H1 (cell line): ENCODE measurements around the gene TGFB1I1. TPM values are rescaled to one million over a fixed set of nuclear protein-coding genes. Genes with fewer than 3 reads are reported as not detected.

Experiments
- CTCF ChIA-PET: fragments of 300-600 bp; sonication (Branson Sonifier 250); formaldehyde crosslinking; loops from one replicate; lab custom pipeline; 2021; ENCODE audit not compliant: partially characterized antibody; lab: Charles Lee
- POLR2A ChIA-PET: fragments of 300-600 bp; sonication (Branson Sonifier 250); formaldehyde crosslinking; loops from one replicate; lab custom pipeline; 2021; ENCODE audit warnings: inconsistent platforms; ENCODE audit not compliant: partially characterized antibody; lab: Charles Lee
- DNase-seq, 2 experiments: peaks; one replicate each; pipeline versions ENCODE4 v3.0.0 to v3.0.0-alpha.2; 2010 to 2022; ENCODE audit warnings: low spot score in 2 of 2, low read depth in 1 of 2, mixed read lengths in 1 of 2
- FAIRE-seq: peaks from 2 replicates; lab custom pipeline; 2011; peaks lifted over from hg19 to GRCh38; lab: Jason Lieb, UNC
- H2AFZ ChIP-seq: 2 replicates; pipeline ENCODE4 v1.8.1; 2012; ENCODE audit warnings: low read length, inconsistent platforms
- H2AK5ac ChIP-seq: 2 replicates; pipeline ENCODE4 v1.6.1; 2013; ENCODE audit warnings: low read depth, low read length
- H2BK120ac ChIP-seq: replicated peaks from 2 replicates; pipeline ENCODE3; 2013; ENCODE audit warnings: low read depth, low read length, inconsistent platforms
- H2BK12ac ChIP-seq: 2 replicates; pipeline ENCODE4 v1.6.1; 2013; ENCODE audit warnings: low read depth, low read length
- H2BK15ac ChIP-seq: 2 replicates; pipeline ENCODE4 v1.6.1; 2013; ENCODE audit warnings: low read length
- H2BK20ac ChIP-seq: 2 replicates; pipeline ENCODE4 v1.6.1; 2013; ENCODE audit warnings: low read length
- H2BK5ac ChIP-seq: 2 replicates; pipeline ENCODE4 v1.6.1; 2013; ENCODE audit warnings: low read depth, low read length
- H3K14ac ChIP-seq: 2 replicates; pipeline ENCODE4 v1.6.1; 2013; ENCODE audit warnings: inconsistent platforms; ENCODE audit not compliant: insufficient read length
- H3K18ac ChIP-seq: 2 replicates; pipeline ENCODE4 v1.6.1; 2013; ENCODE audit warnings: low read length; ENCODE audit errors: extremely low read depth
- H3K23ac ChIP-seq: 2 replicates; pipeline ENCODE4 v1.6.1; 2013; ENCODE audit warnings: inconsistent platforms; ENCODE audit not compliant: insufficient read length
- H3K23me2 ChIP-seq: 2 replicates; pipeline ENCODE4 v1.6.1; 2013; ENCODE audit warnings: low read depth, low read length
- H3K27ac ChIP-seq: 2 replicates; pipeline ENCODE4 v1.6.1; 2011; ENCODE audit warnings: low read depth, low read length, inconsistent platforms
- H3K27me3 ChIP-seq, 4 experiments: replicated peaks in 1 of 4; 1 replicate in 1 of 4; 2 replicates in 3 of 4; pipeline versions ENCODE4 v1.6.1 to v1.8.1; 2011 to 2013; ENCODE audit warnings: low read length in 3 of 4, mild to moderate bottlenecking in 3 of 4, inconsistent platforms in 2 of 4, mixed read lengths in 2 of 4, moderate library complexity in 1 of 4; ENCODE audit not compliant: control insufficient read depth in 3 of 4, insufficient read depth in 3 of 4; ENCODE audit errors: extremely low read depth in 1 of 4
- H3K36me3 ChIP-seq, 4 experiments: 2 replicates each; pipeline versions ENCODE4 v1.6.1 to v1.8.1; 2011 to 2013; ENCODE audit warnings: mild to moderate bottlenecking in 4 of 4, low read length in 3 of 4, moderate library complexity in 2 of 4, control low read depth in 1 of 4, inconsistent platforms in 1 of 4; ENCODE audit not compliant: insufficient read depth in 4 of 4, control insufficient read depth in 2 of 4
- H3K4ac ChIP-seq: replicated peaks from 2 replicates; pipeline ENCODE3; 2013; ENCODE audit warnings: low read length, low read depth, mixed read lengths, inconsistent platforms; ENCODE audit not compliant: insufficient read length
- H3K4me1 ChIP-seq, 4 experiments: replicated peaks in 1 of 4; 1 replicate in 1 of 4; 2 replicates in 3 of 4; pipeline versions ENCODE4 v1.6.1 to v1.8.1; 2011 to 2013; ENCODE audit warnings: low read length in 3 of 4, inconsistent platforms in 2 of 4, mixed read lengths in 1 of 4; ENCODE audit not compliant: insufficient read depth in 4 of 4, control insufficient read depth in 3 of 4
- H3K4me2 ChIP-seq, 2 experiments: 2 replicates each; pipeline versions ENCODE4 v1.6.1 to v1.8.1; 2011 to 2013; ENCODE audit warnings: low read depth in 2 of 2, low read length in 2 of 2, control low read depth in 1 of 2, inconsistent platforms in 1 of 2, mild to moderate bottlenecking in 1 of 2; ENCODE audit not compliant: insufficient read depth in 1 of 2
- H3K4me3 ChIP-seq, 4 experiments: fragments of 200-600, 300-600 bp in 1 of 4; sonication (generic), shearing (Covaris generic), sonication (Bioruptor Twin) in 1 of 4; 2 replicates each; pipeline versions ENCODE4 v1.5.1 to v1.8.1; 2011 to 2016; ENCODE audit warnings: low read length in 4 of 4, low read depth in 3 of 4, control low read depth in 2 of 4, inconsistent platforms in 2 of 4, mild to moderate bottlenecking in 2 of 4, mixed read lengths in 1 of 4, moderate library complexity in 1 of 4; ENCODE audit not compliant: insufficient read depth in 2 of 4; ENCODE audit errors: extremely low read depth in 1 of 4
- H3K56ac ChIP-seq: replicated peaks from 2 replicates; pipeline ENCODE3; 2013; ENCODE audit warnings: low read depth, mild to moderate bottlenecking, mixed read lengths, low read length, inconsistent platforms; ENCODE audit not compliant: insufficient read length
- H3K79me1 ChIP-seq: 2 replicates; pipeline ENCODE4 v1.6.1; 2013; ENCODE audit warnings: low read depth, low read length, control low read depth
- H3K79me2 ChIP-seq, 2 experiments: 2 replicates each; pipeline versions ENCODE4 v1.6.1 to v1.8.1; 2012 to 2013; ENCODE audit warnings: low read length in 2 of 2, mild to moderate bottlenecking in 2 of 2, inconsistent platforms in 1 of 2; ENCODE audit not compliant: insufficient read depth in 2 of 2, control insufficient read depth in 1 of 2
- H3K9ac ChIP-seq, 4 experiments: replicated peaks in 1 of 4; 1 replicate in 1 of 4; 2 replicates in 3 of 4; pipeline versions ENCODE4 v1.6.1 to v1.8.1; 2011 to 2013; ENCODE audit warnings: low read depth in 3 of 4, low read length in 3 of 4, control low read depth in 2 of 4, mild to moderate bottlenecking in 2 of 4, moderate library complexity in 2 of 4, inconsistent platforms in 1 of 4; ENCODE audit errors: extremely low read depth in 1 of 4
- H3K9me3 ChIP-seq, 2 experiments: 2 replicates each; pipeline versions ENCODE4 v1.6.1 to v1.8.1; 2012 to 2013; ENCODE audit warnings: mild to moderate bottlenecking in 2 of 2, moderate library complexity in 2 of 2, control low read depth in 1 of 2, inconsistent platforms in 1 of 2, low read depth in 1 of 2, low read length in 1 of 2, mixed read lengths in 1 of 2; ENCODE audit not compliant: insufficient read depth in 2 of 2
- H4K20me1 ChIP-seq, 2 experiments: replicated peaks in 1 of 2; 2 replicates each; pipeline versions ENCODE3 to v1.8.1; 2011 to 2013; ENCODE audit warnings: inconsistent platforms in 2 of 2, low read length in 2 of 2, mild to moderate bottlenecking in 1 of 2; ENCODE audit not compliant: insufficient read depth in 2 of 2, control insufficient read depth in 1 of 2
- H4K5ac ChIP-seq: 2 replicates; pipeline ENCODE4 v1.6.1; 2013; ENCODE audit warnings: low read length, low read depth, mixed read lengths, inconsistent platforms; ENCODE audit not compliant: insufficient read length
- H4K8ac ChIP-seq: 2 replicates; pipeline ENCODE4 v1.8.0; 2013; ENCODE audit warnings: mild to moderate bottlenecking, moderate library complexity, low read length, inconsistent platforms; ENCODE audit not compliant: insufficient read depth; ENCODE audit errors: extremely low read depth
- H4K91ac ChIP-seq: replicated peaks from 2 replicates; pipeline ENCODE3; 2013; ENCODE audit warnings: low read length, mixed read lengths, inconsistent platforms; ENCODE audit not compliant: insufficient read length
- BCL11A ChIP-seq, 2 experiments: IDR thresholded peaks; one replicate each; pipeline ENCODE4 v1.6.1; 2011; ENCODE audit warnings: low read depth in 2 of 2, low read length in 2 of 2, mild to moderate bottlenecking in 2 of 2
- CEBPB ChIP-seq: IDR thresholded peaks from 2 replicates; pipeline ENCODE4 v1.6.1; 2012; ENCODE audit warnings: low read depth, low read length
- CREB1 ChIP-seq: IDR thresholded peaks from 2 replicates; pipeline ENCODE4 v1.6.1; 2012; ENCODE audit warnings: inconsistent platforms
- CTBP2 ChIP-seq: IDR thresholded peaks from 2 replicates; pipeline ENCODE4 v1.7.0; 2011; ENCODE audit warnings: borderline replicate concordance, mild to moderate bottlenecking, moderate library complexity, mixed read lengths, low read length; ENCODE audit not compliant: insufficient read depth, insufficient read length
- EZH2 ChIP-seq: fragments of 200-600 bp; sonication (generic); IDR thresholded peaks from 2 replicates; pipeline ENCODE4 v1.7.1; 2012; ENCODE audit warnings: low read depth, mild to moderate bottlenecking, moderate library complexity, low read length, inconsistent platforms; ENCODE audit not compliant: severe bottlenecking
- RXRA ChIP-seq: IDR thresholded peaks from 2 replicates; pipeline ENCODE4 v1.6.1; 2011; ENCODE audit warnings: low read depth, mild to moderate bottlenecking, low read length, moderate library complexity; ENCODE audit not compliant: insufficient read depth
- SRF ChIP-seq: IDR thresholded peaks from 2 replicates; pipeline ENCODE4 v1.6.1; 2011; ENCODE audit warnings: mild to moderate bottlenecking, low read depth, low read length, moderate library complexity
- SUZ12 ChIP-seq: fragments of 200-600 bp; sonication (generic); IDR thresholded peaks from 2 replicates; pipeline ENCODE4 v1.6.1; 2012; ENCODE audit warnings: mild to moderate bottlenecking, inconsistent platforms, low read length, moderate library complexity, mixed read lengths
- TAF7 ChIP-seq: optimal IDR thresholded peaks from 2 replicates; pipeline ENCODE3; 2011; ENCODE audit warnings: low read depth, mild to moderate bottlenecking, inconsistent platforms, low read length, moderate library complexity, borderline replicate concordance
- TBP ChIP-seq: IDR thresholded peaks from 2 replicates; pipeline ENCODE4 v1.6.1; 2011; ENCODE audit warnings: low read depth, low read length, improper control_type of control experiment
- TCF12 ChIP-seq: IDR thresholded peaks from 2 replicates; pipeline ENCODE4 v1.6.1; 2011; ENCODE audit warnings: low read depth, mild to moderate bottlenecking, low read length
- USF2 ChIP-seq: IDR thresholded peaks from 2 replicates; pipeline ENCODE4 v1.6.1; 2011; ENCODE audit warnings: low read length, improper control_type of control experiment
- ZNF274 ChIP-seq: IDR thresholded peaks from 2 replicates; pipeline ENCODE4 v1.7.0; 2012; ENCODE audit warnings: low read length, borderline replicate concordance; ENCODE audit errors: extremely low read depth
- WGBS, 2 experiments: shearing (Covaris generic) in 1 of 2; methylation state at CpG; one replicate each; pipeline versions ENCODE4 v1.1.6 to v1.1.7; 2013 to 2015; ENCODE audit warnings: low lambda C conversion rate in 2 of 2, mixed read lengths in 2 of 2, inconsistent platforms in 1 of 2, low coverage in 1 of 2, missing lambda C conversion rate in 1 of 2; ENCODE audit not compliant: insufficient replicate concordance in 2 of 2, insufficient coverage in 1 of 2, insufficient read length in 1 of 2; ENCODE audit errors: extremely low coverage in 1 of 2, missing lambda C conversion rate in 1 of 2; 5-methylcytosine and 5-hydroxymethylcytosine counted together
- polyA plus RNA-seq, 7 experiments: library from polyadenylated mRNA; depleted of rRNA in 3 of 7; stranded (reverse) in 5 of 7; unstranded in 2 of 7; fragments of >200 nt in 5 of 7; fragments of 200-250 nt in 2 of 7; gene quantifications; 1 replicate in 5 of 7; 2 replicates in 1 of 7; 4 replicates in 1 of 7; pipeline versions ENCODE4 v1.2.1 to v1.2.3, GENCODE V29; 2011 to 2013; ENCODE audit warnings: missing spikeins in 2 of 7, mixed read lengths in 2 of 7
- total RNA-seq: library from RNA; stranded (reverse); fragmentation: NEBNext Ultra II Directional; extraction: Animal tissue kit (Norgen Biotek cat#: 25700); gene quantifications from 2 replicates; pipeline ENCODE4 v1.2.1, GENCODE V29; 2021

TGFB1I1 gene
- total and polyA plus RNA-seq, 2 of the 8 experiments (the other 6 are each of a cell fraction or from before 2014, with no cell fraction given) = 5.6 to 5.8 TPM

- Histone ChIP-seq H3K27ac (no peak overlapping the region), H3K18ac (no peak overlapping the region), H2BK5ac (no peak overlapping the region), H4K91ac (no peak overlapping the region), H2AFZ (no peak overlapping the region), H3K4me2 (no peak overlapping the region), H3K9me3 (no peaks in the 10 kb centered on the region), H3K79me2 (no peaks in the 10 kb centered on the region), H2BK12ac (no peak overlapping the region), H3K23me2 (peaks cover 14% of the 10 kb centered on the region; the same call in 1 of the 2 replicates), H3K79me1 (no peaks in the 10 kb centered on the region), H3K23ac (no peak overlapping the region), H2BK20ac (no peak overlapping the region), H3K56ac (no peak overlapping the region), H3K27me3 (peaks cover 2 to 44% (median 29%) of the 10 kb centered on the region in 4 experiments), H3K36me3 (no peaks in the 10 kb centered on the region), H3K4me1 (peaks cover 0 to 7% (median 1%) of the 10 kb centered on the region in 4 experiments; a peak in 4 of 7 replicates), H3K9ac (no peak overlapping the region), H2BK15ac (no peak overlapping the region), H2AK5ac (no peak overlapping the region), H4K20me1 (peaks cover 0 to 2% of the 10 kb centered on the region in 2 experiments), H4K8ac (no peak overlapping the region), H3K14ac (no peak overlapping the region), H2BK120ac (no peak overlapping the region), H3K4me3 (no peak overlapping the region), H3K4ac (no peak overlapping the region), H4K5ac (no peak overlapping the region)
- WGBS, 2 experiments = 81% methylated on average over 3 of the region's 3 CpGs; no CpG with 5 or more reads in 1 of the 2 experiments
- CTCF ChIA-PET = interaction anchor here (1.2 to 5.1 kb wide), 7 partner anchors 8 to 236 kb away, joined by 3 to 35 read pairs (median 7); partner anchors contain the start of gene ARMC5
- no peak for DNase-seq
- no peak for FAIRE-seq
- POLR2A ChIA-PET = interaction anchor here (1.2 to 6.0 kb wide), 5 partner anchors 9 to 50 kb away, joined by 3 to 40 read pairs (median 10); partner anchors contain the start of genes ARMC5 and RUSF1
- TF ChIP-seq TBP (no peak), USF2 (no peak), CREB1 (no peak), SUZ12 (no peak), TCF12 (no peak), SRF (no peak), CEBPB (no peak), ZNF274 (no peak), RXRA (no peak), BCL11A (IDR thresholded peaks at IDR 0.05; ENCODE audit: low read depth in 2 of 2, low read length in 2 of 2) (no peak), EZH2 (no peak), CTBP2 (no peak), TAF7 (no peak)
These were observed 7.0 kb downstream of the TGFB1I1 start for GRCh38 chr16:31478956-31479355.
